AG04450 (cell line): ENCODE results near the gene MIOS. TPM values are rescaled to one million over a fixed set of nuclear protein-coding genes. Genes with fewer than 3 reads are reported as not detected.

Experiments
- CTCF ChIA-PET: fragments of 300-600, 350-600 bp; formaldehyde crosslinking; extraction: SDS; loops from one replicate; lab custom pipeline; 2022; ENCODE audit warnings: antibody characterized with exemption, inconsistent platforms; lab: Charles Lee
- POLR2A ChIA-PET: fragments of 350-600 bp; formaldehyde crosslinking; extraction: SDS; loops from one replicate; lab custom pipeline; 2021; ENCODE audit warnings: antibody characterized with exemption, inconsistent platforms; lab: Yijun Ruan, JAX
- DNase-seq: peaks from one replicate; pipeline ENCODE4 v3.0.0-alpha.2; 2011; ENCODE audit warnings: low read depth, low spot score
- H3K27ac ChIP-seq: one replicate; pipeline ENCODE4 v1.5.1; 2012; ENCODE audit warnings: low read depth, low read length, control low read depth
- H3K27me3 ChIP-seq: one replicate; pipeline ENCODE4 v1.6.0; 2012; ENCODE audit warnings: low read length; ENCODE audit not compliant: control insufficient read depth, insufficient read depth
- H3K4me3 ChIP-seq: 2 replicates; pipeline ENCODE4 v1.5.1; 2011; ENCODE audit warnings: mild to moderate bottlenecking, low read depth, low read length, control low read depth
- H3K9me3 ChIP-seq: 2 replicates; pipeline ENCODE4 v1.5.1; 2012; ENCODE audit warnings: low read length; ENCODE audit not compliant: control insufficient read depth, insufficient read depth
- CTCF ChIP-seq: IDR thresholded peaks from 2 replicates; pipeline ENCODE4 v1.5.1; 2011; ENCODE audit warnings: low read depth, low read length, control low read depth, inconsistent platforms
- polyA plus RNA-seq: library from polyadenylated mRNA; depleted of rRNA; stranded (reverse); fragments of >200 nt; gene quantifications from 2 replicates; pipeline ENCODE4 v1.2.3, GENCODE V29; 2011

MIOS gene
- polyA plus RNA-seq, 1 experiment: 26.6 TPM

- CTCF ChIA-PET: no interaction called here
- POLR2A ChIA-PET: no interaction called here
- TF ChIP-seq CTCF: no peak
- DNase-seq: no peak
- H3K27me3 ChIP-seq: no peaks in the 10 kb centered on the region
- H3K27ac ChIP-seq: no peak overlapping the region
- H3K4me3 ChIP-seq: no peak overlapping the region
- no peaks in the 10 kb centered on the region for H3K9me3 ChIP-seq
Measured at GRCh38 chr7:7647495-7648036, 80.9 kb downstream of the MIOS start.

- Histone ChIP-seq H3K27me3 (no peaks in the 10 kb centered on the region), H3K9me3 (no peaks in the 10 kb centered on the region), H3K4me3 (no peak overlapping the region), H3K27ac (no peak overlapping the region)
- CTCF ChIA-PET: no interaction called here
- DNase-seq: no peak
- POLR2A ChIA-PET: no interaction called here
- TF ChIP-seq CTCF: no peak
Measured at GRCh38 chr7:7650682-7651206, 84.1 kb downstream of the MIOS start.

GRCh38 chr7:7651479-7651878 is 84.8 kb downstream of the MIOS start:
- H3K9me3 ChIP-seq: no peaks in the 10 kb centered on the region
- no peak overlapping the region for H3K27ac ChIP-seq
- no peak overlapping the region for H3K4me3 ChIP-seq
- ChIA-PET POLR2A (no interaction called here), CTCF (no interaction called here)
- no peaks in the 10 kb centered on the region for H3K27me3 ChIP-seq
- no peak for DNase-seq
- TF ChIP-seq CTCF: no peak

- no peaks in the 10 kb centered on the region for H3K9me3 ChIP-seq
- H3K27ac ChIP-seq: no peak overlapping the region
- DNase-seq: no peak
- ChIA-PET POLR2A (no interaction called here), CTCF (interaction anchor here (0.5 kb wide), 1 partner anchor 440 kb away, joined by 3 read pairs; no protein-coding TSS in a partner anchor)
- no peak overlapping the region for H3K4me3 ChIP-seq
- no peak for TF ChIP-seq CTCF
- H3K27me3 ChIP-seq: no peaks in the 10 kb centered on the region
Measured at GRCh38 chr7:7652798-7653540, 86.3 kb downstream of the MIOS start.

- Histone ChIP-seq H3K27ac (no peak overlapping the region), H3K27me3 (no peaks in the 10 kb centered on the region), H3K4me3 (no peak overlapping the region), H3K9me3 (no peaks in the 10 kb centered on the region)
- peak; percentile 54 for TF ChIP-seq CTCF
- ChIA-PET CTCF (no interaction called here), POLR2A (no interaction called here)
- no peak for DNase-seq
Measured at GRCh38 chr7:7653593-7654187, 87.0 kb downstream of the MIOS start.
